Right lobe of liver (tissue), 6 donors: ENCODE results near the gene HBP1. TPM values are rescaled to one million over a fixed set of nuclear protein-coding genes. Genes with fewer than 3 reads are reported as not detected.

Experiments used
- ATAC-seq, 4 donors: fragments of 200-7000 bp; cut with Tn5 transposase; one replicate each; pipeline ENCODE4 v1.9.1; 2020; ENCODE audit warnings: mild to moderate bottlenecking in 4 of 4, moderate library complexity in 4 of 4
- DNase-seq, 3 donors: peaks; one replicate each; pipeline ENCODE4 v3.0.0-alpha.2; 2020
- H3K27ac ChIP-seq, 3 donors: fragments of 200-600 bp; one replicate each; pipeline ENCODE4 v1.8.0; 2022
- H3K27me3 ChIP-seq, 2 donors: fragments of 200-600 bp; one replicate each; pipeline ENCODE4 v1.8.0; 2022
- H3K36me3 ChIP-seq, 4 donors: fragments of 200-600 bp; sonication (generic) in 1 of 4; one replicate each; pipeline versions ENCODE4 v1.5.1 to v1.8.0; 2017 to 2022; ENCODE audit warnings: control low read depth in 1 of 4
- H3K4me1 ChIP-seq, 4 donors: fragments of 200-600 bp; sonication (generic) in 1 of 4; one replicate each; pipeline versions ENCODE4 v1.5.1 to v1.8.0; 2017 to 2022; ENCODE audit warnings: control low read depth in 1 of 4
- H3K4me3 ChIP-seq, 3 donors: fragments of 200-600 bp; one replicate each; pipeline ENCODE4 v1.8.0; 2022
- H3K9me3 ChIP-seq, 4 donors: fragments of 200-600 bp; sonication (generic) in 1 of 4; one replicate each; pipeline versions ENCODE4 v1.5.1 to v1.8.0; 2017 to 2022; ENCODE audit warnings: control low read depth in 1 of 4
- POLR2A ChIP-seq: fragments of 450-650 bp; IDR thresholded peaks from one replicate; pipeline ENCODE4 v1.6.1; 2017; ENCODE audit warnings: antibody characterized with exemption, mild to moderate bottlenecking
- WGBS: methylation state at CpG from one replicate; pipeline ENCODE4 v1.1.6; 2018; ENCODE audit warnings: low coverage, low lambda C conversion rate; ENCODE audit not compliant: insufficient coverage; ENCODE audit errors: missing lambda C conversion rate; 5-methylcytosine and 5-hydroxymethylcytosine counted together
- intact Hi-C, 2 donors: fragments of 100-400 bp; cut with DNase I; formaldehyde crosslinking; loops; one replicate each; pipeline versions ENCODE4 v1.11.2 to v1.14.1; 2022
- total RNA-seq, 6 experiments: library from RNA; depleted of rRNA in 2 of 6; stranded (reverse); fragments of >200 nt in 2 of 6; fragmentation: NEBNext Ultra II Directional in 3 of 6; extraction: Animal tissue kit (Norgen Biotek cat#: 25700) in 3 of 6; gene quantifications; one replicate each; pipeline versions ENCODE4 v1.1.0 to v1.2.4, GENCODE V29; 2016 to 2023
- TF ChIP-seq, protein P1 (sequence below), 4 donors: fragments of 200-600 bp in 3 of 4; fragments of 450-650 bp in 1 of 4; IDR thresholded peaks; one replicate each; pipeline versions ENCODE4 v1.5.1 to v1.8.0; 2016 to 2022; ENCODE audit warnings: antibody characterized with exemption in 4 of 4, mild to moderate bottlenecking in 2 of 4
- donor health status: DM: no; HTN: yes; CAD: no.
- donor health status: DM: no; HTN: no; CAD: no.
- donor health status: DM: no; HTN: no; CAD: no.
- donor health status: DM: no; HTN: yes; CAD: no.
- donor health status: DM: no; HTN: yes; CAD: no.

Gene HBP1
- total RNA-seq, 6 experiments from 2014 or later, result 30.2 to 50.0 (median 36.9) TPM

GRCh38 chr7:107173691-107174406 is 5.0 kb downstream of the HBP1 start:
- no peaks in the 10 kb centered on the region for H3K27me3 ChIP-seq
- intact Hi-C loops, result no loop called here
- H3K36me3 ChIP-seq, result no peaks in the 10 kb centered on the region
- no peak for ATAC-seq
- no peak for DNase-seq
- TF ChIP-seq, protein P1, sequence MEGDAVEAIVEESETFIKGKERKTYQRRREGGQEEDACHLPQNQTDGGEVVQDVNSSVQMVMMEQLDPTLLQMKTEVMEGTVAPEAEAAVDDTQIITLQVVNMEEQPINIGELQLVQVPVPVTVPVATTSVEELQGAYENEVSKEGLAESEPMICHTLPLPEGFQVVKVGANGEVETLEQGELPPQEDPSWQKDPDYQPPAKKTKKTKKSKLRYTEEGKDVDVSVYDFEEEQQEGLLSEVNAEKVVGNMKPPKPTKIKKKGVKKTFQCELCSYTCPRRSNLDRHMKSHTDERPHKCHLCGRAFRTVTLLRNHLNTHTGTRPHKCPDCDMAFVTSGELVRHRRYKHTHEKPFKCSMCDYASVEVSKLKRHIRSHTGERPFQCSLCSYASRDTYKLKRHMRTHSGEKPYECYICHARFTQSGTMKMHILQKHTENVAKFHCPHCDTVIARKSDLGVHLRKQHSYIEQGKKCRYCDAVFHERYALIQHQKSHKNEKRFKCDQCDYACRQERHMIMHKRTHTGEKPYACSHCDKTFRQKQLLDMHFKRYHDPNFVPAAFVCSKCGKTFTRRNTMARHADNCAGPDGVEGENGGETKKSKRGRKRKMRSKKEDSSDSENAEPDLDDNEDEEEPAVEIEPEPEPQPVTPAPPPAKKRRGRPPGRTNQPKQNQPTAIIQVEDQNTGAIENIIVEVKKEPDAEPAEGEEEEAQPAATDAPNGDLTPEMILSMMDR (IDR thresholded peaks at IDR 0.05), result no peak
- TF ChIP-seq POLR2A, result no peak
- H3K27ac ChIP-seq, result no peak overlapping the region
- H3K4me3 ChIP-seq, result no peak overlapping the region
- peaks cover 0 to 30% (median 7%) of the 10 kb centered on the region in 4 donors for H3K4me1 ChIP-seq
- 47% methylated on average over 4 of the region's 4 CpGs for WGBS
- no peaks in the 10 kb centered on the region for H3K9me3 ChIP-seq

DNA sequence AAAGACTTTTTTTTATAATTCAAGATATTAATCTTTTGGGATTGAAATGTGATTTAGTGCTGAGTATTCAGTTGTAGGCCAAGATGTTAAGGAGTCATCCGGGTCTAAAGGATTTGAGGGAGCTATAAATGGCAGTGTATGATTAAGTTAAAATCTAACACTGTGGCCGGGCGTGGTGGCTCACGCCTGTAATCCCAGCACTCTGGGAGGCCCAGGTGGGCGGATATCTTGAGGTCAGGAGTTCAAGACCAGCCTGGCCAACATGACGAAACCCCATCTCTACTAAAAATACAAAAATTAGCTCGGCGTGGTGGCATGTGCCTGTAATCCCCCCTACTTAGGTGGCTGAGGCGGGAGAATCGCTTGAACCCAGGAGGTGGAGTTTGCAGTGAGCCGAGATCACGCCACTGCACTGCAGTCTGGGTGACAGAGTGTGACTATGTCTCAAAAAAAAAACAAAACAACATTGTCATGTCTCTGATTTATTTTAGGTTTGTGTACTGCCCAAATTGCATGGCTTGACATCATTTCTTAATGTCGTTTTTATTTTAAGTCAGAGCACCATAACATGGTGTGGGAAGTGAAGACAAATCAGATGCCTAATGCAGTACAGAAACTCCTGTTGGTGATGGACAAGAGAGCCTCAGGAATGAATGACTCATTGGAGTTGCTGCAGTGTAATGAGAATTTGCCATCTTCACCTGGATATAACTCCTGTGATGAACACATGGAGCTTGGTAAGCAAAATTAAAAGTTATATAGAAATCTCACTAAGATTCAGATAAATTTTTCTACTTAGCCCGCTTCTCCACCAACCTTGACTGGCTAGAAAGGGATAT is 10.7 kb downstream of the HBP1 start:
- Histone ChIP-seq H3K9me3 (no peaks in the 10 kb centered on the region), H3K36me3 (peaks cover 0 to 37% (median 11%) of the 10 kb centered on the region in 4 donors), H3K27ac (no peak overlapping the region), H3K4me3 (no peak overlapping the region), H3K4me1 (peaks cover 0 to under 1% (median 0%) of the 10 kb centered on the region in 4 donors), H3K27me3 (no peaks in the 10 kb centered on the region)
- no peak for DNase-seq
- ATAC-seq, result peak in 1 of 4 donors; percentile 33
- 94% methylated on average over 10 of the region's 14 CpGs for WGBS
- TF ChIP-seq POLR2A, result no peak
- TF ChIP-seq, protein P1 (IDR thresholded peaks at IDR 0.05), result no peak
- intact Hi-C loops, result no loop called here

- Histone ChIP-seq H3K4me1 (no peaks in the 10 kb centered on the region), H3K27me3 (no peaks in the 10 kb centered on the region), H3K36me3 (peaks cover 0 to 46% (median 11%) of the 10 kb centered on the region in 4 donors), H3K27ac (no peak overlapping the region), H3K4me3 (no peak overlapping the region), H3K9me3 (no peaks in the 10 kb centered on the region)
- DNase-seq (peak in 1 of 3 donors; percentile 35), ATAC-seq (peak in 2 of 4 donors; percentile 37 to 63)
- intact Hi-C loops, result no loop called here
- TF ChIP-seq, protein P1 (IDR thresholded peaks at IDR 0.05), result no peak
- TF ChIP-seq POLR2A, result no peak
- WGBS, result 60% methylated on average over 1 of the region's 1 CpG
Observed at GRCh38 chr7:107180378-107180777, 11.6 kb downstream of the HBP1 start.

DNA sequence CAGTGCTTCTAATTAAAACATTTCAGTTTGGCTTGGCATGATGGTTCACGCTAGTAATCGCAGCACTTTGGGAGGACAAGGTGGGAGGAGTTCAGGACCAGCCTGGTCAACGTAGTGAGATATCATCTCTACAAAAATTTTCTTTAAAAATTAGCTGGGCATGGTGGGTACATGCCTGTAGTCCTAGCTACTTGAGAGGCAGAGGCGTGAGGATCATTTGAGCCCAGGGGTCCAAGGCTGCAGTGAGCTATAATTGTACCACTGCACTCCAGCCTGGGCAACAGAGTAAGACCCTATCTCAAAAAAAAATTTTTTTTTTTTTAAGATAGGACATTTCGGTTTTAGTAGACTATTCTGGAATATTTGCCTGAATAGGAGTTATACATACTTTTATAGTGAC is 12.4 kb downstream of the HBP1 start:
- Histone ChIP-seq H3K36me3 (peaks cover 0 to 54% (median 15%) of the 10 kb centered on the region in 4 donors), H3K9me3 (no peaks in the 10 kb centered on the region), H3K4me1 (no peaks in the 10 kb centered on the region), H3K4me3 (no peak overlapping the region), H3K27ac (no peak overlapping the region), H3K27me3 (no peaks in the 10 kb centered on the region)
- TF ChIP-seq, protein P1 (IDR thresholded peaks at IDR 0.05), result no peak
- TF ChIP-seq POLR2A, result no peak
- no peak for DNase-seq
- no peak for ATAC-seq
- intact Hi-C loops, result no loop called here
- 91% methylated on average over 4 of the region's 5 CpGs for WGBS
